GM12891 (cell line): ENCODE measurements around the gene DPAGT1.
A peak's percentile ranks its signal among the peaks of the same experiment; 100 is the strongest.

Experiments used
- PAX5 ChIP-seq: IDR thresholded peaks from 2 replicates; pipeline ENCODE4 v1.6.1; 2011; ENCODE audit warnings: low read length, moderate library complexity, mild to moderate bottlenecking; ENCODE audit not compliant: insufficient read depth, severe bottlenecking
- POLR2A ChIP-seq: IDR thresholded peaks from 2 replicates; pipeline ENCODE4 v1.6.1; 2011; ENCODE audit warnings: low read depth, low read length, control low read depth
- POLR2AphosphoS5 ChIP-seq: IDR thresholded peaks from 2 replicates; pipeline ENCODE4 v1.6.1; 2011; ENCODE audit warnings: low read depth, low read length, control low read depth
- POU2F2 ChIP-seq: IDR thresholded peaks from 2 replicates; pipeline ENCODE4 v1.6.1; 2011; ENCODE audit warnings: low read depth, mild to moderate bottlenecking, control low read depth, low read length, moderate library complexity
- SPI1 ChIP-seq: IDR thresholded peaks from 2 replicates; pipeline ENCODE4 v1.6.1; 2011; ENCODE audit warnings: low read depth, low read length, control low read depth
- TAF1 ChIP-seq: IDR thresholded peaks from 2 replicates; pipeline ENCODE4 v1.6.1; 2011; ENCODE audit warnings: low read depth, low read length, control low read depth

GRCh38 chr11:119084663-119085436 lies 16.8 kb downstream of the DPAGT1 start, which contains the start of gene HMBS:
- TF ChIP-seq POLR2AphosphoS5 (peak; percentile 63; the same call in 1 of the 2 replicates), TAF1 (peak; percentile 30; the same call in 1 of the 2 replicates), POLR2A (peak; percentile 90), SPI1 (0 out of 2 replicates have a peak, but pooled peaks have one; percentile 3), POU2F2 (no peak), PAX5 (no peak)
